Right atrium auricular region (tissue), 2 donors: ENCODE results near the gene RERE. TPM values are rescaled to one million over a fixed set of nuclear protein-coding genes. Genes with fewer than 3 reads are reported as not detected.

Source experiments
- DNase-seq: peaks from one replicate; pipeline ENCODE4 v3.0.0-alpha.2; 2019; ENCODE audit warnings: low spot score
- H3K27ac ChIP-seq, 2 donors: fragments of 200-600 bp; sonication (generic); 1 replicate in 1 of 2; 2 replicates in 1 of 2; pipeline ENCODE4 v1.5.1; 2016 to 2019
- H3K27me3 ChIP-seq, 2 donors: fragments of 200-600 bp; sonication (generic); one replicate each; pipeline versions ENCODE4 v1.5.1 to v1.6.0; 2017 to 2019
- H3K36me3 ChIP-seq: fragments of 200-600 bp; sonication (generic); one replicate; pipeline ENCODE4 v1.5.1; 2016
- H3K4me1 ChIP-seq, 2 donors: fragments of 200-600 bp; sonication (generic); one replicate each; pipeline versions ENCODE4 v1.5.1 to v1.6.0; 2017 to 2019
- H3K4me3 ChIP-seq, 2 donors: fragments of 200-600 bp; sonication (generic); 1 replicate in 1 of 2; 2 replicates in 1 of 2; pipeline ENCODE4 v1.5.1; 2017 to 2019; ENCODE audit warnings: mild to moderate bottlenecking in 1 of 2, moderate library complexity in 1 of 2
- H3K9me3 ChIP-seq, 2 donors: fragments of 200-600 bp; sonication (generic); one replicate each; pipeline ENCODE4 v1.5.1; 2019
- CTCF ChIP-seq, 2 donors: fragments of 200-600 bp; sonication (generic); IDR thresholded peaks; one replicate each; pipeline ENCODE4 v1.5.1; 2019; ENCODE audit warnings: antibody characterized with exemption in 2 of 2
- total RNA-seq, 2 donors: library from RNA; depleted of rRNA; stranded (reverse); fragments of >200 nt; gene quantifications; one replicate each; pipeline ENCODE4 v1.1.0, GENCODE V29; 2016

RERE gene
- total RNA-seq, 2 donors from 2014 or later, result 99.8 to 125 TPM

GRCh38 chr1:8745749-8746390 is 71.6 kb downstream of the RERE start:
- Histone ChIP-seq H3K36me3 (no peaks in the 10 kb centered on the region), H3K4me3 (no peak overlapping the region), H3K27ac (no peak overlapping the region)

GRCh38 chr1:8745346-8745745 is 72.1 kb downstream of the RERE start:
- no peak for DNase-seq
- no peak overlapping the region for H3K27ac ChIP-seq
- TF ChIP-seq CTCF (IDR thresholded peaks at IDR 0.05), result no peak

More at GRCh38 chr1:8745749-8746390, 71.6 kb downstream of the RERE start:
- no peak for TF ChIP-seq CTCF (IDR thresholded peaks at IDR 0.05)
- H3K27me3 ChIP-seq, result no peaks in the 10 kb centered on the region
- no peak for DNase-seq
- H3K4me1 ChIP-seq, result peaks cover 0 to 7% of the 10 kb centered on the region in 2 donors
- no peaks in the 10 kb centered on the region for H3K9me3 ChIP-seq

GRCh38 chr1:8742022-8742924 is 75.2 kb downstream of the RERE start:
- H3K4me3 ChIP-seq, result no peak overlapping the region
- no peak overlapping the region for H3K27ac ChIP-seq
- peaks cover 0 to 7% of the 10 kb centered on the region in 2 donors for H3K4me1 ChIP-seq
- peaks cover 0 to 6% of the 10 kb centered on the region in 2 donors for H3K9me3 ChIP-seq
- H3K27me3 ChIP-seq, result no peaks in the 10 kb centered on the region
- no peak for DNase-seq
- H3K36me3 ChIP-seq, result no peaks in the 10 kb centered on the region
- no peak for TF ChIP-seq CTCF (IDR thresholded peaks at IDR 0.05)

More at GRCh38 chr1:8745346-8745745, 72.1 kb downstream of the RERE start:
- no peaks in the 10 kb centered on the region for H3K27me3 ChIP-seq
- H3K4me3 ChIP-seq, result no peak overlapping the region
- no peaks in the 10 kb centered on the region for H3K36me3 ChIP-seq
- no peaks in the 10 kb centered on the region for H3K9me3 ChIP-seq
- H3K4me1 ChIP-seq, result peaks cover 0 to 7% of the 10 kb centered on the region in 2 donors

- H3K9me3 ChIP-seq, result peaks cover 0 to 6% of the 10 kb centered on the region in 2 donors
- H3K36me3 ChIP-seq, result no peaks in the 10 kb centered on the region
- no peak overlapping the region for H3K4me3 ChIP-seq
- no peaks in the 10 kb centered on the region for H3K4me1 ChIP-seq
- no peak overlapping the region for H3K27ac ChIP-seq
- H3K27me3 ChIP-seq, result no peaks in the 10 kb centered on the region
- no peak for DNase-seq
- TF ChIP-seq CTCF (IDR thresholded peaks at IDR 0.05), result no peak
Measured at GRCh38 chr1:8740034-8740449, 77.4 kb downstream of the RERE start.

- Histone ChIP-seq H3K4me1 (no peaks in the 10 kb centered on the region), H3K27ac (no peak overlapping the region), H3K36me3 (no peaks in the 10 kb centered on the region), H3K4me3 (no peak overlapping the region), H3K27me3 (no peaks in the 10 kb centered on the region), H3K9me3 (peaks cover 0 to 6% of the 10 kb centered on the region in 2 donors)
- DNase-seq, result no peak
- TF ChIP-seq CTCF (IDR thresholded peaks at IDR 0.05), result no peak
Measured at GRCh38 chr1:8739377-8739776, 78.1 kb downstream of the RERE start.
